OCI-LY3 (cell line): ENCODE measurements around the gene SLC17A3.

Source experiments
- H2AFZ ChIP-seq: fragments of 200-600, 300-600 bp; shearing (Covaris generic); 2 replicates; pipeline ENCODE4 v1.6.0; 2014; ENCODE audit warnings: antibody characterized with exemption, low read depth, low read length
- H3K27ac ChIP-seq: fragments of 200-600, 300-600 bp; sonication (generic); 2 replicates; pipeline ENCODE4 v1.5.1; 2014; ENCODE audit warnings: mild to moderate bottlenecking, low read length, moderate library complexity, mixed read lengths
- H3K27me3 ChIP-seq: fragments of 200-600, 300-600 bp; sonication (generic); 2 replicates; pipeline ENCODE4 v1.6.1; 2014; ENCODE audit warnings: low read depth, low read length, mixed read lengths
- H3K36me3 ChIP-seq: fragments of 200-600, 300-600 bp; sonication (generic); replicated peaks from 2 replicates; pipeline ENCODE3; 2014; ENCODE audit warnings: low read depth, low read length, mixed read lengths
- H3K4me1 ChIP-seq: fragments of 300-600, 200-600 bp; sonication (generic); 2 replicates; pipeline ENCODE4 v1.6.1; 2014; ENCODE audit warnings: low read length, mixed read lengths
- H3K4me2 ChIP-seq: fragments of 200-600, 300-600 bp; sonication (generic); 2 replicates; pipeline ENCODE4 v1.6.1; 2014; ENCODE audit warnings: low read length, mixed read lengths
- H3K4me3 ChIP-seq: fragments of 300-600, 200-600 bp; sonication (generic); 2 replicates; pipeline ENCODE4 v1.5.1; 2014; ENCODE audit warnings: antibody characterized with exemption, mild to moderate bottlenecking, low read length, moderate library complexity
- H3K79me2 ChIP-seq: fragments of 300-600, 200-600 bp; shearing (Covaris generic); 2 replicates; pipeline ENCODE4 v1.6.1; 2014; ENCODE audit warnings: mild to moderate bottlenecking, low read length, mixed read lengths
- H3K9ac ChIP-seq: fragments of 300-600, 200-600 bp; shearing (Covaris generic); 2 replicates; pipeline ENCODE4 v1.6.0; 2014; ENCODE audit warnings: mild to moderate bottlenecking, low read length, moderate library complexity
- H3K9me3 ChIP-seq: fragments of 200-600, 300-600 bp; shearing (Covaris generic); 2 replicates; pipeline ENCODE4 v1.6.1; 2014; ENCODE audit warnings: low read length, mixed read lengths; ENCODE audit not compliant: insufficient read depth
- H4K20me1 ChIP-seq: fragments of 200-600, 300-600 bp; sonication (generic); 2 replicates; pipeline ENCODE4 v1.6.1; 2016; ENCODE audit warnings: low read length, mixed read lengths; ENCODE audit not compliant: insufficient read depth
- EZH2phosphoT487 ChIP-seq: fragments of 200-600 bp; shearing (Covaris generic); IDR thresholded peaks from 2 replicates; pipeline ENCODE4 v1.6.1; 2018; ENCODE audit warnings: antibody characterized with exemption, mixed run types, low read depth
- TF ChIP-seq, protein P1 (sequence below): fragments of 200-600, 300-600 bp; sonication (generic); IDR thresholded peaks from 2 replicates; pipeline ENCODE4 v1.5.1; 2014; ENCODE audit warnings: antibody characterized with exemption, low read length, low read depth

The SLC17A3 gene

GRCh38 chr6:25842526-25842925, 31.5 kb downstream of the SLC17A3 start:
- Histone ChIP-seq H4K20me1 (no peaks in the 10 kb centered on the region), H3K4me3 (no peak overlapping the region), H3K27me3 (peaks cover 39% of the 10 kb centered on the region), H3K4me1 (peaks cover 5% of the 10 kb centered on the region; the same call in 1 of the 2 replicates), H2AFZ (no peak overlapping the region), H3K9me3 (no peaks in the 10 kb centered on the region), H3K9ac (no peak overlapping the region), H3K79me2 (no peaks in the 10 kb centered on the region), H3K36me3 (no peaks in the 10 kb centered on the region), H3K4me2 (no peak overlapping the region), H3K27ac (no peak overlapping the region)
- no peak for TF ChIP-seq EZH2phosphoT487
- TF ChIP-seq, protein P1, sequence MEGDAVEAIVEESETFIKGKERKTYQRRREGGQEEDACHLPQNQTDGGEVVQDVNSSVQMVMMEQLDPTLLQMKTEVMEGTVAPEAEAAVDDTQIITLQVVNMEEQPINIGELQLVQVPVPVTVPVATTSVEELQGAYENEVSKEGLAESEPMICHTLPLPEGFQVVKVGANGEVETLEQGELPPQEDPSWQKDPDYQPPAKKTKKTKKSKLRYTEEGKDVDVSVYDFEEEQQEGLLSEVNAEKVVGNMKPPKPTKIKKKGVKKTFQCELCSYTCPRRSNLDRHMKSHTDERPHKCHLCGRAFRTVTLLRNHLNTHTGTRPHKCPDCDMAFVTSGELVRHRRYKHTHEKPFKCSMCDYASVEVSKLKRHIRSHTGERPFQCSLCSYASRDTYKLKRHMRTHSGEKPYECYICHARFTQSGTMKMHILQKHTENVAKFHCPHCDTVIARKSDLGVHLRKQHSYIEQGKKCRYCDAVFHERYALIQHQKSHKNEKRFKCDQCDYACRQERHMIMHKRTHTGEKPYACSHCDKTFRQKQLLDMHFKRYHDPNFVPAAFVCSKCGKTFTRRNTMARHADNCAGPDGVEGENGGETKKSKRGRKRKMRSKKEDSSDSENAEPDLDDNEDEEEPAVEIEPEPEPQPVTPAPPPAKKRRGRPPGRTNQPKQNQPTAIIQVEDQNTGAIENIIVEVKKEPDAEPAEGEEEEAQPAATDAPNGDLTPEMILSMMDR: no peak

DNA sequence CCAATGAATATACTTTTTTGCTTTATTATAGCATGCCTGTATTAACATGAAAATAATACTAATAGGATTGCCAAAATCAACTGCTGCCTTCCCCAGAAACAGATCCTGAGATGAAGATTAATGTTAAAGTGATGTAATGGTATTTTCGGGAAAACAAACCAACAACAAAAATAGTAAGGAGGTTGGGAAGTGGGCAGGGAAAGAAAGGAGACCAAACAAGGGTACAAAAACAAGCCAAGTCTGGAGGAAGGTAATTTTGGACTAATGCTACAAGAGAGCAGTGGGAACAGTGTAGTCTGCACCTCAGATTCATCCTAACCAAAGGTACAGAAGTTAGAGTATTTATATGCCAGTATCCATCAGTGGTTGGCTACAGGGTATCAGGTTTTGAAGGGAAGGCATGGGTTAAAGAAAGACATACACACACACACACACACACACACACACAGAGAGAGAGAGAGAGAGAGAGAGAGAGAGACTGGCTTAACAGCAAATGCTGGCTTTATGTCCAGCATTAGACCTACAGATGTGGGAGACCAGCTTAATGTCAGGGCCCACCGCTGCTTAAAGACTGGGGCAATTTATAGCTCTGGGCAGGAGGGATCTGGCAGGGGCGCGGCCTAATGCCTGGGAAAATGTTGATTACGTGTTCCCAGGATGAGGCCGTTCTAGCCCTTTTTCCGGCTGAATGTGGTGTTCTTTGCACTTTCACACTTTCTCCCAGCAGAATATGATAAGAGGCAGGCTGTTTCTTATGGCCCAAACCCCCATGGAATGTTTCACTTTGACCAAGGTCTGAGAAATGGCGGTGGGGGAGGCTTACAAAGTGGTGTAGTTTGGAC, 38.4 kb downstream of the SLC17A3 start:
- Histone ChIP-seq H4K20me1 (no peaks in the 10 kb centered on the region), H3K27ac (no peak overlapping the region), H3K4me2 (no peak overlapping the region), H3K9me3 (no peaks in the 10 kb centered on the region), H3K79me2 (no peaks in the 10 kb centered on the region), H3K36me3 (no peaks in the 10 kb centered on the region), H3K4me1 (peaks cover 7% of the 10 kb centered on the region), H3K9ac (no peak overlapping the region), H2AFZ (no peak overlapping the region), H3K27me3 (peaks cover 11% of the 10 kb centered on the region; the same call in 1 of the 2 replicates), H3K4me3 (no peak overlapping the region)
- TF ChIP-seq, protein P1: no peak
- TF ChIP-seq EZH2phosphoT487: no peak

- TF ChIP-seq, protein P1: no peak
- no peak for TF ChIP-seq EZH2phosphoT487
- no peaks in the 10 kb centered on the region for H3K9me3 ChIP-seq
- no peak overlapping the region for H3K27ac ChIP-seq
- no peak overlapping the region for H3K4me3 ChIP-seq
- H3K9ac ChIP-seq: no peak overlapping the region
- H4K20me1 ChIP-seq: no peaks in the 10 kb centered on the region
- H3K4me2 ChIP-seq: no peak overlapping the region
- H3K36me3 ChIP-seq: no peaks in the 10 kb centered on the region
- peaks cover 11% of the 10 kb centered on the region; the same call in 1 of the 2 replicates for H3K27me3 ChIP-seq
- peaks cover 7% of the 10 kb centered on the region for H3K4me1 ChIP-seq
- H3K79me2 ChIP-seq: no peaks in the 10 kb centered on the region
- no peak overlapping the region for H2AFZ ChIP-seq
Observed at GRCh38 chr6:25834950-25835349, 39.1 kb downstream of the SLC17A3 start.

DNA sequence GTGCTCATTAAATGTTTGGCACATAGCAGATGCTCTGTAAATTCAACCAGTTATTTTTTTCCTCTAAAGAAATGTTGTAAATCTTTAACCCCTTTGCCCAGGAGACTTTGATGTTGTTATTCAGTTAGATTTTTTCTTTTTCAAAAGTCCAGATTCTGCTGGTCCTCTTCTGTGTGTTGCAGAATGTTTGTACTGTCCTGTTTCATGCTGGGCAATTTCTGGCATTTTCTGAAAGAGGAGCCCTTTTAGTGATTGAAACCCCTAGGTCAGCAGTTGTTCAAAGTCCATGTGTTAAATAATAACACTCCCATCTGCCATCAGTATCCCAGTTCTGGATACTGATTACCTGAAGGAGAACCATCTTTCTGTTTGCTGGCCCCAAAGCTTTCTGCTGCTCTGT, 40.9 kb downstream of the SLC17A3 start:
- H3K27ac ChIP-seq: no peak overlapping the region
- H3K27me3 ChIP-seq: 0 out of 2 replicates have a peak, but pooled peaks cover 7% of the 10 kb centered on the region
- no peaks in the 10 kb centered on the region for H3K36me3 ChIP-seq

More for the DNA sequence above, 40.9 kb downstream of the SLC17A3 start:
- Histone ChIP-seq H2AFZ (no peak overlapping the region), H3K4me3 (no peak overlapping the region), H3K9ac (no peak overlapping the region), H3K4me2 (no peak overlapping the region), H4K20me1 (no peaks in the 10 kb centered on the region), H3K4me1 (peaks cover 14% of the 10 kb centered on the region), H3K9me3 (no peaks in the 10 kb centered on the region), H3K79me2 (no peaks in the 10 kb centered on the region)
- no peak for TF ChIP-seq EZH2phosphoT487
- TF ChIP-seq, protein P1: no peak
